RWPE1 (cell line): Measurements from ENCODE around the gene URM1.
A peak's percentile ranks its signal among the peaks of the same experiment; 100 is the strongest.

Source experiments
- CTCF ChIA-PET: fragments of 350-600 bp; sonication (Branson Sonifier 250); formaldehyde crosslinking; extraction: SDS; loops from one replicate; lab custom pipeline; 2021; lab: Yijun Ruan, JAX
- POLR2A ChIA-PET: fragments of 400-600 bp; formaldehyde crosslinking; extraction: SDS; loops from one replicate; lab custom pipeline; 2020; ENCODE audit warnings: antibody characterized with exemption; ENCODE audit not compliant: low non-redundant PET; lab: Yijun Ruan, JAX
- DNase-seq: peaks from one replicate; pipeline ENCODE4 v3.0.0; 2012; ENCODE audit warnings: low spot score
- H3K27ac ChIP-seq: fragments of 450-650 bp; 2 replicates; pipeline ENCODE4 v1.5.1; 2017
- TF ChIP-seq, protein P1 (sequence below): fragments of 450-650 bp; conservative IDR thresholded peaks from 2 replicates; pipeline ENCODE4 v1.5.1; 2017; ENCODE audit warnings: low read depth, mild to moderate bottlenecking

The URM1 gene

DNA sequence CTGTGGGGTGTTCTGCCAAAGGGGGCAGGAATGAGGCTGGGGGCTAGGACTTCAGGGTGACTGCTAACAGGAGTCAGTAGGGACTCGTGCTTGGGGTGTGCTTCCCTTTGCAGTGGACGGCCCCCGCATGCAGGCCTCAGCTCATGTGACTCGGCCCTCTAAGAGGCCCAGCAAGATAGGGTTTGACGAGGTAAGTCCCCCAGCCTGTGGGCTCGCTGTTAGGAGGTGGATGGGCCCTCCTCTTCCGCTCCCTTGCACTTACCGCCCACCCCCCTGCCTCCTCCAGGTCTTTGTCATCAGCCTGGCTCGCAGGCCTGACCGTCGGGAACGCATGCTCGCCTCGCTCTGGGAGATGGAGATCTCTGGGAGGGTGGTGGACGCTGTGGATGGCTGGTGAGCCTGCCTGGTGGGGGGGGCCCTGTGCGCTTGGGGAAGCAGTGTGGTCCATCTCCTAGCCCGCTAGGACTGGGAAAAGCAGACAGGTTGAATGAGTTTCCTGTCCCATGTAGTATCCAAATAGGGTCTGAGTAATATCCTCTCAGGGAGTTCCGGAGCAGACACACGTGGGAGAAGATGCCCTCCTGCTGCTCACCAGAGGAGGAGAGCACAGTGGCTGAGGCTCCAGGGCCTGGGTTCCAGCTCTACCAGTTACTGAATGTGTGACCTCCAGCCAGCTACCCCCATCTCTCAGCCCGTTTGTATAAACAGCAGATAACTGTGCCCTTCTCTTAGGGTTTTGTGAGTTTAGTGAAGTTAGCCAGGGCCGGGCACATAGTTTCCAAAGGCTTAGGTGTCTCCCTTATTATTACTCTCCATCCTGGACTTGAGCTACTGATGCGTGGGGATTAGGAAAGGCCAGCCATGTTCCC lies 57.7 kb downstream of the URM1 start:
- ChIA-PET POLR2A (interaction anchor here (0.6 kb wide), 1 partner anchor 23 kb away, joined by 7 read pairs; no protein-coding TSS in a partner anchor), CTCF (interaction anchor here (0.6 to 1.0 kb wide), 3 partner anchors 9 to 67 kb away, joined by 3 to 5 read pairs (median 3); no protein-coding TSS in a partner anchor)
- TF ChIP-seq, protein P1, sequence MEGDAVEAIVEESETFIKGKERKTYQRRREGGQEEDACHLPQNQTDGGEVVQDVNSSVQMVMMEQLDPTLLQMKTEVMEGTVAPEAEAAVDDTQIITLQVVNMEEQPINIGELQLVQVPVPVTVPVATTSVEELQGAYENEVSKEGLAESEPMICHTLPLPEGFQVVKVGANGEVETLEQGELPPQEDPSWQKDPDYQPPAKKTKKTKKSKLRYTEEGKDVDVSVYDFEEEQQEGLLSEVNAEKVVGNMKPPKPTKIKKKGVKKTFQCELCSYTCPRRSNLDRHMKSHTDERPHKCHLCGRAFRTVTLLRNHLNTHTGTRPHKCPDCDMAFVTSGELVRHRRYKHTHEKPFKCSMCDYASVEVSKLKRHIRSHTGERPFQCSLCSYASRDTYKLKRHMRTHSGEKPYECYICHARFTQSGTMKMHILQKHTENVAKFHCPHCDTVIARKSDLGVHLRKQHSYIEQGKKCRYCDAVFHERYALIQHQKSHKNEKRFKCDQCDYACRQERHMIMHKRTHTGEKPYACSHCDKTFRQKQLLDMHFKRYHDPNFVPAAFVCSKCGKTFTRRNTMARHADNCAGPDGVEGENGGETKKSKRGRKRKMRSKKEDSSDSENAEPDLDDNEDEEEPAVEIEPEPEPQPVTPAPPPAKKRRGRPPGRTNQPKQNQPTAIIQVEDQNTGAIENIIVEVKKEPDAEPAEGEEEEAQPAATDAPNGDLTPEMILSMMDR, result no peak
- DNase-seq, result no peak
- peak overlapping the region; percentile 21 for H3K27ac ChIP-seq

- no peak for DNase-seq
- TF ChIP-seq, protein P1, result no peak
- H3K27ac ChIP-seq, result peak overlapping the region; percentile 21
- POLR2A ChIA-PET, result no interaction called here
- CTCF ChIA-PET, result interaction anchor here (1.0 kb wide), 1 partner anchor 9 kb away, joined by 5 read pairs; no protein-coding TSS in a partner anchor
Measured at GRCh38 chr9:128429513-128430086, 58.4 kb downstream of the URM1 start.

DNA sequence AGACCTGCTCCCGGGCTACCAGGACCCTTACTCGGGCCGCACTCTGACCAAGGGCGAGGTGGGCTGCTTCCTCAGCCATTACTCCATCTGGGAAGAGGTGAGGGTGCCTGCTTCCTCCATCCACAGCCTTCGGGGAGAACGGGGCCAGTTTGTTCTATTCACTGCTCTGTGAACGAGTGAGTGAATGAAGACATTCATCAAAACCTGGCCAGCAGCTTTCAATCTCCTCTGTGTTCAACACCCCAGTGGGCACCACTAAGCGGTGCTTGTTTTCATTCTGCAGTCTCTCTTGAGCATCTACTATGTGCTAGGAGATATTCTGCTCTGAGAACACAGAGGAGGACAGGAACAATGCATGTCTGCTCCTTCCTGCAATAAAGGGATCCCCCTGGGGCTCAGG lies 60.0 kb downstream of the URM1 start:
- ChIA-PET CTCF (interaction anchor here (0.9 kb wide), 1 partner anchor 11 kb away, joined by 4 read pairs; no protein-coding TSS in a partner anchor), POLR2A (no interaction called here)
- DNase-seq, result no peak
- no peak overlapping the region for H3K27ac ChIP-seq
- TF ChIP-seq, protein P1, result no peak

- POLR2A ChIA-PET, result no interaction called here
- no peak for DNase-seq
- CTCF ChIA-PET, result no interaction called here
Measured at GRCh38 chr9:128434340-128434739, 63.2 kb downstream of the URM1 start.

GRCh38 chr9:128435611-128436010 lies 64.4 kb downstream of the URM1 start:
- DNase-seq, result no peak
- POLR2A ChIA-PET, result no interaction called here
- H3K27ac ChIP-seq, result peak overlapping the region; percentile 5; the same call in 1 of the 2 replicates
- CTCF ChIA-PET, result no interaction called here
- TF ChIP-seq, protein P1, result no peak

More at GRCh38 chr9:128434340-128434739, 63.2 kb downstream of the URM1 start:
- TF ChIP-seq, protein P1, result no peak
- no peak overlapping the region; the same call in 1 of the 2 replicates for H3K27ac ChIP-seq

DNA sequence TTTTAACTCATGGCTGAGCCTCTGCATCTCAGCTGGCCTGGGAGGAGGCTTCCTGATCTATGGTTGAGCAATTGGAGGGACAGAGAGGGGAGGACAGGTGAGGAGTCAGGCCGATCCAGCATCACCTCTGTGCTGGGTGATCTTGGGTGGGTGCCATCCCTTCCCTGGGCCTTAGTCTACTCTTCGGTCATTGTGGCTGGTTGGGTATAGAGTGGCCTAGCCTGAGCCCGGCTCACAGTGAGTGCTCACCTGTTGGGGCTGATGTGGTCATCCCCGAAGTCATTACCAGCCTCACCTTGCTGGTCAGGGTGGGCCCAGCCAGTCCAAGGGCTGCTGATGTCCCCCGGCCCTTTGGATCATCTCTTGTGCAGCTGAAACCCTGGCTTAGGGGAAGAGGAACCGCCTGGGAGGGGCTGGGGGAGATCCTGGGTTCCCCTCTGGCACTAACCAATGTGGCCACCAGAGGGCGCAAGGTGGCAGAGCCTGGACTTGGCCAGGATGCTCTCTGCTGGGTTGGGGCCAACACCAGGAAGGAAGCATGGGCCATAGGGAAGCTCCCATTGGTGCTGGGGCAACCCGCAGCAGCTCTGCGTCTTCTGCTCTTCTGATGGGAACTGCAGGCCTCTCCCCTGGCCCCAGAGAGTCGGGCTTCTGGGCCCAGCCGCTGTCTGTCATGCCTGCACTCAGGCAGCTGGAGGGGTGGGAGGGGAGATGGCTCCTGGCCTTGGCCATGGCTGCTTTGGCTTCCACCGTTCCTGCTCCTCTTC lies 67.4 kb downstream of the URM1 start:
- peak overlapping the region; percentile 37 for H3K27ac ChIP-seq
- TF ChIP-seq, protein P1, result peak; percentile 100
- POLR2A ChIA-PET, result no interaction called here
- peak; percentile 90 for DNase-seq
- CTCF ChIA-PET, result interaction anchor here (0.5 to 2.1 kb wide), 30 partner anchors 8 to 1638 kb away, joined by 3 to 18 read pairs (median 3); partner anchors contain the start of gene URM1
